ENCODE results near the gene NEK8.

The NEK8 gene

DNA sequence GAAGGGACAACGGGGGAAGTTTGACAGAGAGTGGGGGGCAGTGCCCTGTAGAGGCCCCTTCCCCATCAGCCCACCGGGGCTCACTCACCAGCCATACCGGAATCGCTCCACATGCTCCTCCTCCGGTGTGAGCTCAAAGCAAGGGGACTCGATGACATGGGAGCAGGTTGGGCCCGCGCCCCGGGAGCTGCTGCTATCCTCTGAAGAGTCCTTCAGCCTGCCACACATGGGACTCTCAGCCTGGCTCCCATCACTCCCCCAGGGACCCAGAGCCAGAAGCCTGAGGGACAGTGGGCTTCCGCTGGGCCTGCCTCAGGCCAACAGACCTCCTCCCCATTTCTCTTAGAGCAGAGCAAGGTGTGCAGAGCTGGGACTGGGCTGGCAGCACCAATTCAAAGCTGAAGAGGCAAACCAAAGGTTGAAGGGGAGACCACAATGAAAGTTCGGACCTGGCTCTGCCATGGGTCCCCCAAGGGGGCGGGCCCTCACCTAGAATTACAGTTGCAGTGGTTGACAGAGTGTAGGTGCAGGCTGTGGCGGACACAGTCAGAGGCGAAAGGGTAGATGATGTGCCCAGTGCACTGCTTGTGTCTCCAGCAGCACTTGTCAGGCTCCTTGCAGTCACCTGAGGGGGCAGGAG is 24.2 kb upstream of the NEK8 start:
- H3K27ac ChIP-seq (ENCODE audit: poor library complexity, severe bottlenecking), result no peak overlapping the region
- DNase-seq (ENCODE audit: low spot score), result no peak
- H3K4me3 ChIP-seq (ENCODE audit: severe bottlenecking), result no peak overlapping the region
- H3K4me1 ChIP-seq (ENCODE audit: insufficient read depth, poor library complexity, severe bottlenecking), result no peaks in the 10 kb centered on the region
- no peaks in the 10 kb centered on the region for H3K9me3 ChIP-seq (ENCODE audit: severe bottlenecking)
- H3K27me3 ChIP-seq (ENCODE audit: insufficient read depth, poor library complexity, severe bottlenecking), result no peaks in the 10 kb centered on the region
- no peak for TF ChIP-seq CTCF (IDR thresholded peaks at IDR 0.05; ENCODE audit: poor library complexity, severe bottlenecking)
- ATAC-seq (ENCODE audit: low read depth), result no peak
- H3K36me3 ChIP-seq (ENCODE audit: low read depth), result peaks cover 35% of the 10 kb centered on the region

DNA sequence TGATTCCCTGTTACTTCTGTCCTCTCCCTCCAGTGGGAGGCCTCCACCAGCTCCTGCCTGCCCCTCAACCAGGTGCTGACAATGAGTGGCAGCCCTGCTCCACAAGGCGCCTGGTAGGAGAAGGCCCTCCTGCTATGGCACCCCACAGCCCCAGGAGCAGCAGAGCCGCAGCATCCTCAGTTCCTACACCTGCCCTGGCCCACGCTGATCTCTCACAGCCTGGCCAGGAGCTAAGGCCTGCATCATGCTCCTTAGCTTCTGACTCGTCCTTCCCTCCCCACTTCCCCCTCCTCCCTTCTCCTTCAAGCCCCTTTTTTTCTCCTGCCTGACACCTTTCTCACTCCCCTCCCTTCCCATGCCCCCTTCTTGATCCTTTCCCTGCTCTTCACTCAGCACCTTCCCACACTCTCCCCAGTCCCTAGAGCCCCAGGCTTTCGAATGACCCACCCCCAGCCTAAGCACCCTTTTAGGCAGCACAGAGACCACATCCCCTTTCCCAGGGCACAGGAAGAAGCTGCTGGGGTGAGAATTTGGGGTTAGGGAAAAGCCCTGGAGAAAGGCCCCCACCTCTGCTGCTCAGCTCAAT is 23.4 kb upstream of the NEK8 start:
- ATAC-seq (ENCODE audit: low read depth), result 0 out of 3 replicates have a peak, but pooled peaks have one; percentile 9
- H3K4me3 ChIP-seq (ENCODE audit: severe bottlenecking), result no peak overlapping the region
- H3K36me3 ChIP-seq (ENCODE audit: low read depth), result peaks cover 27% of the 10 kb centered on the region

DNA sequence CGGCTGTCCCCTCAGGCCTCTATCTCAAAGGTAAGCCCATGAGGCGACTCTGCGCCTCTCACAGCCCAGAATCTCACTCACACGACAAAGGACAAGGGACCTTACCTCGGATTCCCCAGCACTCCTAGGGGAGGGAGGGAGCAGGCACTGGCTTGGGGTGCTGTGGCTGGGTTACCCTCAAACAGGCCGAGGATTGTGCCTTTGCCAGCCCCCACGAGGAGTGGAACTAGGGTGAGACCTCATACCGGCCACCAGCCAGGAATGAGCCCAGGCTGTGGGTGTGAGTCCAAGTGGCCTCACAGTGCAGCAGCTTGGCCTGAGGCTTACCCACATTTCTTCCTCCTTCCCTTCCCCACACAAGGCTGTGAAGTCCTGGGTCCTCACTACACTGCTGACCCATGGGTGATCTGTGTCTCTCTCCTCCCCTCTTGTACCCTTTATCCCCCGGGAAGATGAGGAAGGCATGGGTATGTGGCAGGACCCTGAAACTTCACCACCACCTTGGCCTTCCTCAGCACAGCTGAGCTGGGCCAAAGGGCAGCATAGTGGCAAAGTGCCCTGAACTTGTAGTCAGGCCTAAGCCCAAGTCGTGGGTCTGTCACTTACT is 22.8 kb upstream of the NEK8 start:
- Histone ChIP-seq H3K36me3 (ENCODE audit: low read depth) (peaks cover 20% of the 10 kb centered on the region), H3K27me3 (ENCODE audit: insufficient read depth, poor library complexity, severe bottlenecking) (no peaks in the 10 kb centered on the region), H3K9me3 (ENCODE audit: severe bottlenecking) (no peaks in the 10 kb centered on the region), H3K4me1 (ENCODE audit: insufficient read depth, poor library complexity, severe bottlenecking) (no peaks in the 10 kb centered on the region), H3K27ac (ENCODE audit: poor library complexity, severe bottlenecking) (no peak overlapping the region), H3K4me3 (ENCODE audit: severe bottlenecking) (no peak overlapping the region)
- TF ChIP-seq CTCF (IDR thresholded peaks at IDR 0.05; ENCODE audit: poor library complexity, severe bottlenecking), result no peak
- DNase-seq (ENCODE audit: low spot score) (no peak), ATAC-seq (ENCODE audit: low read depth) (no peak)

More for the DNA sequence above, 23.4 kb upstream of the NEK8 start:
- Histone ChIP-seq H3K4me1 (ENCODE audit: insufficient read depth, poor library complexity, severe bottlenecking) (no peaks in the 10 kb centered on the region), H3K27me3 (ENCODE audit: insufficient read depth, poor library complexity, severe bottlenecking) (no peaks in the 10 kb centered on the region), H3K27ac (ENCODE audit: poor library complexity, severe bottlenecking) (no peak overlapping the region), H3K9me3 (ENCODE audit: severe bottlenecking) (no peaks in the 10 kb centered on the region)
- no peak for TF ChIP-seq CTCF (IDR thresholded peaks at IDR 0.05; ENCODE audit: poor library complexity, severe bottlenecking)
- DNase-seq (ENCODE audit: low spot score), result no peak

DNA sequence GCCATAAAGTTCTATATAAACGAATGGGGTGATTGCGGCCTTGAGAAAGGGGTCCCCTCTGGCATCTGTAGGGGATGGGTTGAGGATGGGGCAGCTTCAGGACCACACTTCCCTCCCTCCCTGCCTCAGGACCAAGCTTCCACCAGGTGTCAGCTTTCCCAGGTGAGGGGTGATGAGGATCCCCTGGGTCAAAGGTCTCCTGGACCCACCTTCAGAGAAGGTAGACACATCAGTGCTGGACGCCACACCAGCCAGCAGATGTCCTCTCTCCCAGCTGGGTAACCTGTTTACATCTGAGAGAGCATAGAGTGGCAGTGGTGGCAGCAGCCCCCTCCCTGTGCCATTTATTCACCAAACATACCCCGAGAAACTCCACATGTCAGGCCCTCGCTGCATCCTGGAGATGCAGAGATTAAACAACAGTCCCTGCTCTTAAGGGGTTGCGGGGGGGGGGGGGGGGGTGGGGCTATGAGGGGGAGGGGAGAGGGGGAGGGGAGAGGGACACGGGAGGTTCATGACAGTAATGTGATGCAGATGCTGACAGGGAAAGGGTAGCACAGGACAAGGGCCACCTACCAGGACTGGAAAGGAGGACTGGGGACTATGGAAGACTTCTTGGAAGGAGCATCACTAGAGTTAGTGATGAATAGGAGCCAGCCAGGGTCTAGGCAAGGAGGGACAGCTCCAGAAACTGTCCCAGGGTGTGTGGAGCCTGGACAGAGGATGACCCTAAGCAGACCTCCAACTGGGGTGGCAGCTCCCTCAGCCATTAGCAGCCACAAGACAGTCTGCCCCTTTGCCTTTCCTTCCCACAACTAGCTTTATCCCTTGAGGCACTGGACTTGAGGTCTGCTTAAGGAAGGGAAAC is 21.9 kb upstream of the NEK8 start:
- DNase-seq (ENCODE audit: low spot score), result no peak

More for the DNA sequence above, 21.9 kb upstream of the NEK8 start:
- no peak overlapping the region for H3K27ac ChIP-seq (ENCODE audit: poor library complexity, severe bottlenecking)
- no peaks in the 10 kb centered on the region for H3K4me1 ChIP-seq (ENCODE audit: insufficient read depth, poor library complexity, severe bottlenecking)
- H3K4me3 ChIP-seq (ENCODE audit: severe bottlenecking), result no peak overlapping the region
- ATAC-seq (ENCODE audit: low read depth), result no peak
- no peak for TF ChIP-seq CTCF (IDR thresholded peaks at IDR 0.05; ENCODE audit: poor library complexity, severe bottlenecking)
- no peaks in the 10 kb centered on the region for H3K9me3 ChIP-seq (ENCODE audit: severe bottlenecking)
- no peaks in the 10 kb centered on the region for H3K27me3 ChIP-seq (ENCODE audit: insufficient read depth, poor library complexity, severe bottlenecking)
- H3K36me3 ChIP-seq (ENCODE audit: low read depth), result peaks cover 11% of the 10 kb centered on the region
